ENCODE data around the gene CFDP1.

GRCh38 chr16:75477680-75478473 is 44.6 kb upstream of the CFDP1 start:
- TF ChIP-seq CTCF (IDR thresholded peaks at IDR 0.05; ENCODE audit: poor library complexity) (no peak), EZH2 (IDR thresholded peaks at IDR 0.05; ENCODE audit: borderline replicate concordance) (no peak), EZH2phosphoT487 (IDR thresholded peaks at IDR 0.05; ENCODE audit: low read depth, severe bottlenecking, unreplicated experiment) (no peak)

Measured in hepatocyte (in vitro differentiated cells).